B cell (primary cell): Measurements from ENCODE around the gene USP30.

ENCODE experiments used
- CTCF ChIP-seq: fragments of 200-600 bp; IDR thresholded peaks from one replicate; pipeline ENCODE4 v1.8.0; 2022; ENCODE audit warnings: antibody characterized with exemption, mild to moderate bottlenecking
- EZH2 ChIP-seq: IDR thresholded peaks from 2 replicates; pipeline ENCODE4 v1.6.1; 2012; ENCODE audit warnings: borderline replicate concordance, low read depth, mild to moderate bottlenecking, moderate library complexity, low read length; ENCODE audit not compliant: insufficient read depth, poor library complexity, severe bottlenecking

GRCh38 chr12:109053382-109054123, 1.2 kb downstream of the USP30 start:
- TF ChIP-seq EZH2 (no peak), CTCF (no peak)
